Upper lobe of left lung (tissue), 6 donors: ENCODE data around the gene RAI1. TPM values are rescaled to one million over a fixed set of nuclear protein-coding genes. Genes with fewer than 3 reads are reported as not detected.
A peak's percentile ranks its signal among the peaks of the same experiment; 100 is the strongest.

Source experiments
- ATAC-seq, 2 donors: fragments of 200-7000 bp; cut with Tn5 transposase; one replicate each; pipeline ENCODE4 v1.9.1; 2022; ENCODE audit warnings: mild to moderate bottlenecking in 2 of 2, moderate library complexity in 2 of 2; ENCODE audit not compliant: low FRiP score in 2 of 2
- DNase-seq, 2 donors: peaks; one replicate each; pipeline ENCODE4 v3.0.0-alpha.2; 2019 to 2020
- H3K27ac ChIP-seq, 4 donors: fragments of 200-600 bp; sonication (generic); one replicate each; pipeline ENCODE4 v1.5.1; 2016 to 2019
- H3K27me3 ChIP-seq, 4 donors: fragments of 200-600 bp; sonication (generic); one replicate each; pipeline ENCODE4 v1.5.1; 2017 to 2019
- H3K36me3 ChIP-seq, 4 donors: fragments of 200-600 bp; sonication (generic); one replicate each; pipeline ENCODE4 v1.5.1; 2016 to 2019
- H3K4me1 ChIP-seq, 4 donors: fragments of 200-600 bp; sonication (generic); one replicate each; pipeline ENCODE4 v1.5.1; 2018 to 2019
- H3K4me3 ChIP-seq, 4 donors: fragments of 200-600 bp; sonication (generic); one replicate each; pipeline ENCODE4 v1.5.1; 2017 to 2019; ENCODE audit warnings: mild to moderate bottlenecking in 2 of 4, moderate library complexity in 1 of 4
- H3K9me3 ChIP-seq, 4 donors: fragments of 200-600 bp; sonication (generic); one replicate each; pipeline ENCODE4 v1.5.1; 2018 to 2019
- EP300 ChIP-seq, 4 donors: sonication (generic); formaldehyde crosslinking; IDR thresholded peaks; one replicate each; pipeline ENCODE4 v1.5.1; 2017; ENCODE audit warnings: antibody characterized with exemption in 4 of 4, control low read depth in 2 of 4
- POLR2A ChIP-seq, 4 donors: fragments of 450-650 bp; IDR thresholded peaks; one replicate each; pipeline ENCODE4 v1.5.1; 2016 to 2017; ENCODE audit warnings: antibody characterized with exemption in 4 of 4, mild to moderate bottlenecking in 2 of 4
- POLR2AphosphoS5 ChIP-seq, 2 donors: sonication (generic); formaldehyde crosslinking; IDR thresholded peaks; one replicate each; pipeline ENCODE4 v1.5.1; 2017; ENCODE audit warnings: antibody characterized with exemption in 2 of 2
- WGBS, 2 donors: methylation state at CpG; one replicate each; pipeline ENCODE4 v1.1.5; 2017 to 2018; 5-methylcytosine and 5-hydroxymethylcytosine counted together
- total RNA-seq, 6 donors: library from RNA; depleted of rRNA in 4 of 6; stranded (reverse); fragments of >200 nt in 4 of 6; gene quantifications; one replicate each; pipeline versions ENCODE4 v1.1.0 to v1.2.1, GENCODE V29; 2016 to 2021
- TF ChIP-seq, protein P1 (sequence below), 6 experiments: fragments of 450-650 bp in 4 of 6; fragments of 200-600 bp in 2 of 6; sonication (generic) in 2 of 6; IDR thresholded peaks; one replicate each; pipeline ENCODE4 v1.5.1; 2016 to 2019; ENCODE audit warnings: antibody characterized with exemption in 6 of 6
- donor health status: DM: no; HTN: no; CAD: no; lungs with moderate emphysema.
- donor health status: DM: no; HTN: yes; CAD: no; lungs with severe emphysema.

RAI1 gene
- total RNA-seq, 6 donors from 2014 or later, result 33.8 to 76.6 (median 41.2) TPM

GRCh38 chr17:17840751-17841591 lies 159.7 kb downstream of the RAI1 start:
- Histone ChIP-seq H3K27ac (peak overlapping the region; percentile 97 to 99 (median 99)), H3K4me3 (peak overlapping the region in 3 of 4 donors; percentile 39 to 59 (median 48)), H3K27me3 (no peaks in the 10 kb centered on the region), H3K4me1 (peaks cover 50 to 80% (median 66%) of the 10 kb centered on the region in 4 donors), H3K9me3 (no peaks in the 10 kb centered on the region), H3K36me3 (peaks cover 0 to 3% (median 0%) of the 10 kb centered on the region in 4 donors)
- TF ChIP-seq POLR2AphosphoS5 (IDR thresholded peaks at IDR 0.05) (peak in 1 of 2 donors; percentile 20), POLR2A (IDR thresholded peaks at IDR 0.05) (no peak), EP300 (IDR thresholded peaks at IDR 0.05) (peak in 3 of 4 donors; percentile 9 to 30 (median 15))
- DNase-seq (peak in 1 of 2 donors; percentile 72), ATAC-seq (peak in 1 of 2 donors; percentile 35)
- 33 to 39% methylated on average over 3 to 7 of the region's 7 CpGs for WGBS, 2 donors

DNA sequence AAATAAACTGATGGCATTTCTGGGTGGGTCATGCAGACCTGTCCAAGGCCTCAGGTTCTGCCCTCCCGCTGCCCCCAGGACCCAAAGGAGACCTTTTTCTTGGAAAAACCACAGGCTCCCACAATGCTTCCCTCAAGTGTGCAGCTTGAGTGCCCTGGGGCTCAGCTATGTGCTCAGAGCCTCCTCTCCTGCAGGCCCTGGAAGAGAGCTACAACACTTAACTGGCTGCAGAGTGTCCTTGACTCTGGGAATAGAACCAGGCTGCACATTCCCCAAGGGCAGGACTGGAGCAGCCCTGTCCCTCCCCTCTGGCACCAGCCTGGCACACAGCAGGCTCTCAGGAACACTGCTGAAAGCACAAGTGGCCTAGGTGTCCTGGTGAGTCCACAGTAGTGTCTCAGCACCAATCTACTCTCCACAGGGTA lies 160.4 kb downstream of the RAI1 start:
- ATAC-seq (peak in 1 of 2 donors; percentile 77), DNase-seq (peak in 1 of 2 donors; percentile 93)
- TF ChIP-seq POLR2A (IDR thresholded peaks at IDR 0.05), result peak in 1 of 4 donors; percentile 31
- TF ChIP-seq, protein P1, sequence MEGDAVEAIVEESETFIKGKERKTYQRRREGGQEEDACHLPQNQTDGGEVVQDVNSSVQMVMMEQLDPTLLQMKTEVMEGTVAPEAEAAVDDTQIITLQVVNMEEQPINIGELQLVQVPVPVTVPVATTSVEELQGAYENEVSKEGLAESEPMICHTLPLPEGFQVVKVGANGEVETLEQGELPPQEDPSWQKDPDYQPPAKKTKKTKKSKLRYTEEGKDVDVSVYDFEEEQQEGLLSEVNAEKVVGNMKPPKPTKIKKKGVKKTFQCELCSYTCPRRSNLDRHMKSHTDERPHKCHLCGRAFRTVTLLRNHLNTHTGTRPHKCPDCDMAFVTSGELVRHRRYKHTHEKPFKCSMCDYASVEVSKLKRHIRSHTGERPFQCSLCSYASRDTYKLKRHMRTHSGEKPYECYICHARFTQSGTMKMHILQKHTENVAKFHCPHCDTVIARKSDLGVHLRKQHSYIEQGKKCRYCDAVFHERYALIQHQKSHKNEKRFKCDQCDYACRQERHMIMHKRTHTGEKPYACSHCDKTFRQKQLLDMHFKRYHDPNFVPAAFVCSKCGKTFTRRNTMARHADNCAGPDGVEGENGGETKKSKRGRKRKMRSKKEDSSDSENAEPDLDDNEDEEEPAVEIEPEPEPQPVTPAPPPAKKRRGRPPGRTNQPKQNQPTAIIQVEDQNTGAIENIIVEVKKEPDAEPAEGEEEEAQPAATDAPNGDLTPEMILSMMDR (IDR thresholded peaks at IDR 0.05), result no peak
- peak; percentile 54 to 70 for TF ChIP-seq POLR2AphosphoS5 (IDR thresholded peaks at IDR 0.05)
- TF ChIP-seq EP300 (IDR thresholded peaks at IDR 0.05), result peak in 2 of 4 donors; percentile 36 to 85
- 70% methylated on average over 1 of the region's 1 CpG; no CpG with 5 or more reads in 1 of the 2 donors for WGBS, 2 donors
- peak overlapping the region; percentile 97 to 99 (median 99) for H3K27ac ChIP-seq
- H3K4me1 ChIP-seq, result peaks cover 50 to 79% (median 65%) of the 10 kb centered on the region in 4 donors
- no peaks in the 10 kb centered on the region for H3K27me3 ChIP-seq
- no peak overlapping the region for H3K4me3 ChIP-seq
- H3K36me3 ChIP-seq, result peaks cover 0 to 10% (median 3%) of the 10 kb centered on the region in 4 donors
- H3K9me3 ChIP-seq, result no peaks in the 10 kb centered on the region

- TF ChIP-seq POLR2AphosphoS5 (IDR thresholded peaks at IDR 0.05) (no peak), POLR2A (IDR thresholded peaks at IDR 0.05) (no peak), EP300 (IDR thresholded peaks at IDR 0.05) (no peak)
- TF ChIP-seq, protein P1 (IDR thresholded peaks at IDR 0.05), result no peak
- Histone ChIP-seq H3K9me3 (no peaks in the 10 kb centered on the region), H3K27me3 (no peaks in the 10 kb centered on the region), H3K36me3 (peaks cover 0 to 17% (median 8%) of the 10 kb centered on the region in 4 donors), H3K4me3 (no peak overlapping the region), H3K4me1 (peaks cover 46 to 73% (median 61%) of the 10 kb centered on the region in 4 donors), H3K27ac (peak overlapping the region; percentile 97 to 99 (median 99))
- ATAC-seq (no peak), DNase-seq (peak in 1 of 2 donors; percentile 47)
- 60 to 61% methylated on average over 1 to 9 of the region's 9 CpGs for WGBS, 2 donors
Observed at GRCh38 chr17:17842111-17842876, 161.0 kb downstream of the RAI1 start.

GRCh38 chr17:17843096-17843495 lies 161.8 kb downstream of the RAI1 start:
- Histone ChIP-seq H3K4me1 (peaks cover 41 to 71% (median 56%) of the 10 kb centered on the region in 4 donors), H3K9me3 (no peaks in the 10 kb centered on the region), H3K27ac (peak overlapping the region; percentile 97 to 99 (median 99)), H3K4me3 (no peak overlapping the region), H3K27me3 (no peaks in the 10 kb centered on the region), H3K36me3 (peaks cover 0 to 17% (median 9%) of the 10 kb centered on the region in 4 donors)
- TF ChIP-seq EP300 (IDR thresholded peaks at IDR 0.05) (peak in 1 of 4 donors; percentile 49), POLR2A (IDR thresholded peaks at IDR 0.05) (no peak), POLR2AphosphoS5 (IDR thresholded peaks at IDR 0.05) (no peak)
- WGBS, 2 donors, result 53 to 64% methylated on average over 3 to 4 of the region's 4 CpGs
- peak in 1 of 2 donors; percentile 82 for DNase-seq
- no peak for ATAC-seq

- TF ChIP-seq POLR2AphosphoS5 (IDR thresholded peaks at IDR 0.05), result no peak
- TF ChIP-seq EP300 (IDR thresholded peaks at IDR 0.05), result no peak
- TF ChIP-seq POLR2A (IDR thresholded peaks at IDR 0.05), result no peak
- TF ChIP-seq, protein P1 (IDR thresholded peaks at IDR 0.05), result no peak
- no peaks in the 10 kb centered on the region for H3K27me3 ChIP-seq
- DNase-seq (peak in 1 of 2 donors; percentile 63), ATAC-seq (no peak)
- H3K4me1 ChIP-seq, result peaks cover 41 to 71% (median 56%) of the 10 kb centered on the region in 4 donors
- 90 to 100% methylated on average over 1 to 4 of the region's 7 CpGs for WGBS, 2 donors
- peaks cover 0 to 17% (median 9%) of the 10 kb centered on the region in 4 donors for H3K36me3 ChIP-seq
- peak overlapping the region in 2 of 4 donors; percentile 99 for H3K27ac ChIP-seq
- no peak overlapping the region for H3K4me3 ChIP-seq
- H3K9me3 ChIP-seq, result no peaks in the 10 kb centered on the region
Observed at GRCh38 chr17:17844079-17844478, 162.8 kb downstream of the RAI1 start.
